H1 (cell line): Measurements from ENCODE around the gene FOXM1. TPM values are rescaled to one million over a fixed set of nuclear protein-coding genes. Genes with fewer than 3 reads are reported as not detected.

Source experiments
- CTCF ChIA-PET: fragments of 300-600 bp; sonication (Branson Sonifier 250); formaldehyde crosslinking; loops from one replicate; lab custom pipeline; 2021; ENCODE audit not compliant: partially characterized antibody; lab: Charles Lee
- POLR2A ChIA-PET: fragments of 300-600 bp; sonication (Branson Sonifier 250); formaldehyde crosslinking; loops from one replicate; lab custom pipeline; 2021; ENCODE audit warnings: inconsistent platforms; ENCODE audit not compliant: partially characterized antibody; lab: Charles Lee
- DNase-seq, 2 experiments: peaks; one replicate each; pipeline versions ENCODE4 v3.0.0 to v3.0.0-alpha.2; 2010 to 2022; ENCODE audit warnings: low spot score in 2 of 2, low read depth in 1 of 2, mixed read lengths in 1 of 2
- FAIRE-seq: peaks from 2 replicates; lab custom pipeline; 2011; peaks lifted over from hg19 to GRCh38; lab: Jason Lieb, UNC
- H2AFZ ChIP-seq: 2 replicates; pipeline ENCODE4 v1.8.1; 2012; ENCODE audit warnings: low read length, inconsistent platforms
- H2AK5ac ChIP-seq: 2 replicates; pipeline ENCODE4 v1.6.1; 2013; ENCODE audit warnings: low read depth, low read length
- H2BK120ac ChIP-seq: replicated peaks from 2 replicates; pipeline ENCODE3; 2013; ENCODE audit warnings: low read depth, low read length, inconsistent platforms
- H2BK12ac ChIP-seq: 2 replicates; pipeline ENCODE4 v1.6.1; 2013; ENCODE audit warnings: low read depth, low read length
- H2BK15ac ChIP-seq: 2 replicates; pipeline ENCODE4 v1.6.1; 2013; ENCODE audit warnings: low read length
- H2BK20ac ChIP-seq: 2 replicates; pipeline ENCODE4 v1.6.1; 2013; ENCODE audit warnings: low read length
- H2BK5ac ChIP-seq: 2 replicates; pipeline ENCODE4 v1.6.1; 2013; ENCODE audit warnings: low read depth, low read length
- H3K14ac ChIP-seq: 2 replicates; pipeline ENCODE4 v1.6.1; 2013; ENCODE audit warnings: inconsistent platforms; ENCODE audit not compliant: insufficient read length
- H3K18ac ChIP-seq: 2 replicates; pipeline ENCODE4 v1.6.1; 2013; ENCODE audit warnings: low read length; ENCODE audit errors: extremely low read depth
- H3K23ac ChIP-seq: 2 replicates; pipeline ENCODE4 v1.6.1; 2013; ENCODE audit warnings: inconsistent platforms; ENCODE audit not compliant: insufficient read length
- H3K23me2 ChIP-seq: 2 replicates; pipeline ENCODE4 v1.6.1; 2013; ENCODE audit warnings: low read depth, low read length
- H3K27ac ChIP-seq: 2 replicates; pipeline ENCODE4 v1.6.1; 2011; ENCODE audit warnings: low read depth, low read length, inconsistent platforms
- H3K27me3 ChIP-seq, 4 experiments: replicated peaks in 1 of 4; 1 replicate in 1 of 4; 2 replicates in 3 of 4; pipeline versions ENCODE4 v1.6.1 to v1.8.1; 2011 to 2013; ENCODE audit warnings: low read length in 3 of 4, mild to moderate bottlenecking in 3 of 4, inconsistent platforms in 2 of 4, mixed read lengths in 2 of 4, moderate library complexity in 1 of 4; ENCODE audit not compliant: control insufficient read depth in 3 of 4, insufficient read depth in 3 of 4; ENCODE audit errors: extremely low read depth in 1 of 4
- H3K36me3 ChIP-seq, 4 experiments: 2 replicates each; pipeline versions ENCODE4 v1.6.1 to v1.8.1; 2011 to 2013; ENCODE audit warnings: mild to moderate bottlenecking in 4 of 4, low read length in 3 of 4, moderate library complexity in 2 of 4, control low read depth in 1 of 4, inconsistent platforms in 1 of 4; ENCODE audit not compliant: insufficient read depth in 4 of 4, control insufficient read depth in 2 of 4
- H3K4ac ChIP-seq: replicated peaks from 2 replicates; pipeline ENCODE3; 2013; ENCODE audit warnings: low read length, low read depth, mixed read lengths, inconsistent platforms; ENCODE audit not compliant: insufficient read length
- H3K4me1 ChIP-seq, 4 experiments: replicated peaks in 1 of 4; 1 replicate in 1 of 4; 2 replicates in 3 of 4; pipeline versions ENCODE4 v1.6.1 to v1.8.1; 2011 to 2013; ENCODE audit warnings: low read length in 3 of 4, inconsistent platforms in 2 of 4, mixed read lengths in 1 of 4; ENCODE audit not compliant: insufficient read depth in 4 of 4, control insufficient read depth in 3 of 4
- H3K4me2 ChIP-seq, 2 experiments: 2 replicates each; pipeline versions ENCODE4 v1.6.1 to v1.8.1; 2011 to 2013; ENCODE audit warnings: low read depth in 2 of 2, low read length in 2 of 2, control low read depth in 1 of 2, inconsistent platforms in 1 of 2, mild to moderate bottlenecking in 1 of 2; ENCODE audit not compliant: insufficient read depth in 1 of 2
- H3K4me3 ChIP-seq, 4 experiments: fragments of 200-600, 300-600 bp in 1 of 4; sonication (generic), shearing (Covaris generic), sonication (Bioruptor Twin) in 1 of 4; 2 replicates each; pipeline versions ENCODE4 v1.5.1 to v1.8.1; 2011 to 2016; ENCODE audit warnings: low read length in 4 of 4, low read depth in 3 of 4, control low read depth in 2 of 4, inconsistent platforms in 2 of 4, mild to moderate bottlenecking in 2 of 4, mixed read lengths in 1 of 4, moderate library complexity in 1 of 4; ENCODE audit not compliant: insufficient read depth in 2 of 4; ENCODE audit errors: extremely low read depth in 1 of 4
- H3K56ac ChIP-seq: replicated peaks from 2 replicates; pipeline ENCODE3; 2013; ENCODE audit warnings: low read depth, mild to moderate bottlenecking, mixed read lengths, low read length, inconsistent platforms; ENCODE audit not compliant: insufficient read length
- H3K79me1 ChIP-seq: 2 replicates; pipeline ENCODE4 v1.6.1; 2013; ENCODE audit warnings: low read depth, low read length, control low read depth
- H3K79me2 ChIP-seq, 2 experiments: 2 replicates each; pipeline versions ENCODE4 v1.6.1 to v1.8.1; 2012 to 2013; ENCODE audit warnings: low read length in 2 of 2, mild to moderate bottlenecking in 2 of 2, inconsistent platforms in 1 of 2; ENCODE audit not compliant: insufficient read depth in 2 of 2, control insufficient read depth in 1 of 2
- H3K9ac ChIP-seq, 4 experiments: replicated peaks in 1 of 4; 1 replicate in 1 of 4; 2 replicates in 3 of 4; pipeline versions ENCODE4 v1.6.1 to v1.8.1; 2011 to 2013; ENCODE audit warnings: low read depth in 3 of 4, low read length in 3 of 4, control low read depth in 2 of 4, mild to moderate bottlenecking in 2 of 4, moderate library complexity in 2 of 4, inconsistent platforms in 1 of 4; ENCODE audit errors: extremely low read depth in 1 of 4
- H3K9me3 ChIP-seq, 2 experiments: 2 replicates each; pipeline versions ENCODE4 v1.6.1 to v1.8.1; 2012 to 2013; ENCODE audit warnings: mild to moderate bottlenecking in 2 of 2, moderate library complexity in 2 of 2, control low read depth in 1 of 2, inconsistent platforms in 1 of 2, low read depth in 1 of 2, low read length in 1 of 2, mixed read lengths in 1 of 2; ENCODE audit not compliant: insufficient read depth in 2 of 2
- H4K20me1 ChIP-seq, 2 experiments: replicated peaks in 1 of 2; 2 replicates each; pipeline versions ENCODE3 to v1.8.1; 2011 to 2013; ENCODE audit warnings: inconsistent platforms in 2 of 2, low read length in 2 of 2, mild to moderate bottlenecking in 1 of 2; ENCODE audit not compliant: insufficient read depth in 2 of 2, control insufficient read depth in 1 of 2
- H4K5ac ChIP-seq: 2 replicates; pipeline ENCODE4 v1.6.1; 2013; ENCODE audit warnings: low read length, low read depth, mixed read lengths, inconsistent platforms; ENCODE audit not compliant: insufficient read length
- H4K8ac ChIP-seq: 2 replicates; pipeline ENCODE4 v1.8.0; 2013; ENCODE audit warnings: mild to moderate bottlenecking, moderate library complexity, low read length, inconsistent platforms; ENCODE audit not compliant: insufficient read depth; ENCODE audit errors: extremely low read depth
- H4K91ac ChIP-seq: replicated peaks from 2 replicates; pipeline ENCODE3; 2013; ENCODE audit warnings: low read length, mixed read lengths, inconsistent platforms; ENCODE audit not compliant: insufficient read length
- PHF8 ChIP-seq: fragments of 200-600 bp; sonication (generic); conservative IDR thresholded peaks from 2 replicates; pipeline ENCODE4 v1.7.1; 2012; ENCODE audit warnings: low read depth, mild to moderate bottlenecking, inconsistent platforms, low read length, moderate library complexity
- POLR2A ChIP-seq, 2 experiments: IDR thresholded peaks; 1 replicate in 1 of 2; 2 replicates in 1 of 2; pipeline ENCODE4 v1.6.1; 2011; ENCODE audit warnings: low read depth in 2 of 2, low read length in 2 of 2, mild to moderate bottlenecking in 2 of 2; ENCODE audit errors: control extremely low read depth in 1 of 2
- TAF1 ChIP-seq: IDR thresholded peaks from 2 replicates; pipeline ENCODE4 v1.6.1; 2011; ENCODE audit warnings: mild to moderate bottlenecking, low read depth, low read length
- YY1 ChIP-seq: IDR thresholded peaks from 2 replicates; pipeline ENCODE4 v1.6.1; 2011; ENCODE audit warnings: low read depth, mild to moderate bottlenecking, low read length
- WGBS, 2 experiments: shearing (Covaris generic) in 1 of 2; methylation state at CpG; one replicate each; pipeline versions ENCODE4 v1.1.6 to v1.1.7; 2013 to 2015; ENCODE audit warnings: low lambda C conversion rate in 2 of 2, mixed read lengths in 2 of 2, inconsistent platforms in 1 of 2, low coverage in 1 of 2, missing lambda C conversion rate in 1 of 2; ENCODE audit not compliant: insufficient replicate concordance in 2 of 2, insufficient coverage in 1 of 2, insufficient read length in 1 of 2; ENCODE audit errors: extremely low coverage in 1 of 2, missing lambda C conversion rate in 1 of 2; 5-methylcytosine and 5-hydroxymethylcytosine counted together
- long read RNA-seq, 2 experiments: library from RNA in 1 of 2; library from capped mRNA in 1 of 2; stranded (forward); transcript quantifications; one replicate each; pipeline ENCODE4 v2.0.0, GENCODE V29; 2021; ENCODE audit warnings: inconsistent platforms in 1 of 2
- polyA minus RNA-seq, 3 experiments: library from RNA; depleted of rRNA, polyadenylated mRNA; stranded (reverse); fragments of >200 nt; gene quantifications; 1 replicate in 2 of 3; 2 replicates in 1 of 3; pipeline ENCODE4 v1.2.3, GENCODE V29; 2011
- polyA plus RNA-seq, 7 experiments: library from polyadenylated mRNA; depleted of rRNA in 3 of 7; stranded (reverse) in 5 of 7; unstranded in 2 of 7; fragments of >200 nt in 5 of 7; fragments of 200-250 nt in 2 of 7; gene quantifications; 1 replicate in 5 of 7; 2 replicates in 1 of 7; 4 replicates in 1 of 7; pipeline versions ENCODE4 v1.2.1 to v1.2.3, GENCODE V29; 2011 to 2013; ENCODE audit warnings: missing spikeins in 2 of 7, mixed read lengths in 2 of 7
- total RNA-seq: library from RNA; stranded (reverse); fragmentation: NEBNext Ultra II Directional; extraction: Animal tissue kit (Norgen Biotek cat#: 25700); gene quantifications from 2 replicates; pipeline ENCODE4 v1.2.1, GENCODE V29; 2021

The FOXM1 gene, protein sequence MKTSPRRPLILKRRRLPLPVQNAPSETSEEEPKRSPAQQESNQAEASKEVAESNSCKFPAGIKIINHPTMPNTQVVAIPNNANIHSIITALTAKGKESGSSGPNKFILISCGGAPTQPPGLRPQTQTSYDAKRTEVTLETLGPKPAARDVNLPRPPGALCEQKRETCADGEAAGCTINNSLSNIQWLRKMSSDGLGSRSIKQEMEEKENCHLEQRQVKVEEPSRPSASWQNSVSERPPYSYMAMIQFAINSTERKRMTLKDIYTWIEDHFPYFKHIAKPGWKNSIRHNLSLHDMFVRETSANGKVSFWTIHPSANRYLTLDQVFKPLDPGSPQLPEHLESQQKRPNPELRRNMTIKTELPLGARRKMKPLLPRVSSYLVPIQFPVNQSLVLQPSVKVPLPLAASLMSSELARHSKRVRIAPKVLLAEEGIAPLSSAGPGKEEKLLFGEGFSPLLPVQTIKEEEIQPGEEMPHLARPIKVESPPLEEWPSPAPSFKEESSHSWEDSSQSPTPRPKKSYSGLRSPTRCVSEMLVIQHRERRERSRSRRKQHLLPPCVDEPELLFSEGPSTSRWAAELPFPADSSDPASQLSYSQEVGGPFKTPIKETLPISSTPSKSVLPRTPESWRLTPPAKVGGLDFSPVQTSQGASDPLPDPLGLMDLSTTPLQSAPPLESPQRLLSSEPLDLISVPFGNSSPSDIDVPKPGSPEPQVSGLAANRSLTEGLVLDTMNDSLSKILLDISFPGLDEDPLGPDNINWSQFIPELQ
- total RNA-seq = 118 and 121 TPM in 2 replicates
- 58.1 and 83.5 TPM in 2 replicates for polyA plus RNA-seq (2011; rRNA removed)
- polyA plus RNA-seq (2011; cell fraction: cytosol; rRNA removed) = 39.6 TPM
- 69.2 TPM for polyA plus RNA-seq (2011; cell fraction: nucleus; rRNA removed)
- polyA plus RNA-seq (2012, experiment 1 of 2) = 87.5 to 101 TPM (median 96.4 TPM) in 4 replicates
- 104 TPM for polyA plus RNA-seq (2012, experiment 2 of 2)
- 81.5 TPM for polyA plus RNA-seq (2013, experiment 1 of 2)
- 79.4 TPM for polyA plus RNA-seq (2013, experiment 2 of 2)
- 53.5 and 68.9 TPM in 2 replicates for polyA minus RNA-seq (2011; rRNA and poly(A)+ RNA removed)
- 75.2 TPM for polyA minus RNA-seq (2011; cell fraction: cytosol; rRNA and poly(A)+ RNA removed)
- polyA minus RNA-seq (2011; cell fraction: nucleus; rRNA and poly(A)+ RNA removed) = 39.8 TPM
- long read RNA-seq, experiment 1, transcript FOXM1-203 (8 exons, 3,370 nt) = major isoform, 12 of 117 reads
- long read RNA-seq, experiment 1, partial matches to known transcripts = 25 of 117 reads
- long read RNA-seq, experiment 1, other reads (novel, unspliced or antisense) = 75 of 117 reads
- long read RNA-seq, experiment 2, partial matches to known transcripts = 0 of 3 reads
- long read RNA-seq, experiment 2, other reads (novel, unspliced or antisense) = 3 of 3 reads

DNA sequence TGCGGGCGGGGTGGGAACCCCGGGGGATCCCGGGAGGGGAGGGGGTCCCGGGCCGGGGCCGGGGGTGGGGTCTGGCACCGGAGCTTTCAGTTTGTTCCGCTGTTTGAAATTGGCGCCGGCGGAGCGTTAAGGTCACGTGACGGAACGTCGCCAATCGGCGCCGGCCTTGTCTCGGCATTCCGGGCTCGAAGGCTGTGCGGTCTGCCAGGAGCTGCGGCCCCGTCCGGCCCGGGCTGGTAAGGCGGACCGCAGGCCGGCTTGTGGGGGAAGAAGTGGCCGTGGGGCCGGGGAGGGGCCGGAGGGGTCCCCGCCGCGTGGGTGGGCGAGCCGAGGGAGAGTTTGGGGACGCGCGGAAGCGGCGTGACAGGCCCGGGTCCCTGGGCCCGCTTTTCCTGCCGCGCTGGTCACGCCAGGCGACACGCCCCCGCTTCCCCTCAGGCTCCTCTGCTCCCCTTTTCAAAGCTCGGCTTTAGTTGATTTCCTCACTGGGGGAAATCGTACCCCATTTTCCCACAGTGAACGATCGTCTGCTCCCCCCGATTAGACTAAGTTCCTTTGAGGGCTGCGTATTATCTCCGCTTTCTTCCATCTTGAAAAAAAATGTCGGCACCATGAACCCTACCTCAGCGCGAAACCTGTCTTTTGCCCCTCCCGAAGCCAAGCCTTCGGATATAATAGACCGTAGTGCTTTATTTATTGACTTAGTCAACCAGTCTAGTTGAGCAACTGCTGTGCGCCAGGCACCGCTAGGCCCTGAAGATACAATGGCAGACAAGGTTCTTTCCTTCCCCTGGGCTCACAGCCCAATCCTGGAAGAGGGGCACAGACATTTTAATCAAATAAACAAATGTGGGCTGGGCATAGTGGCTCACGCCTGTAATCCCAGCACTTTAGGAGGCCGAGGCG, at the start of gene FOXM1, which contains the start of gene RHNO1:
TSS of gene FOXM1 (minus strand) at position 128 of the 906 bp plus-strand sequence. CDS start 2,696 bp downstream, outside the sequence.
TSS of gene RHNO1 (plus strand) at position 177 of the 906 bp plus-strand sequence. CDS start 8,144 bp downstream, outside the sequence.
- Histone ChIP-seq H2BK5ac (peak within 1 kb of the TSS; percentile 93), H3K18ac (peak within 1 kb of the TSS; percentile 78), H4K20me1 (no peaks in the 10 kb centered on the region), H4K5ac (peak within 1 kb of the TSS; percentile 89), H2BK20ac (no peak within 1 kb of the TSS), H3K14ac (no peak within 1 kb of the TSS), H4K8ac (peak within 1 kb of the TSS; percentile 80; the same call in 1 of the 2 replicates), H3K36me3 (peaks cover 0 to 33% (median 14%) of the 10 kb centered on the region in 4 experiments; a peak in 6 of 8 replicates), H3K9ac (peak within 1 kb of the TSS; percentile 94 to 95 (median 94)), H3K9me3 (no peaks in the 10 kb centered on the region), H3K4me1 (peaks cover 0 to 4% (median 3%) of the 10 kb centered on the region in 4 experiments; a peak in 4 of 7 replicates), H3K27ac (peak within 1 kb of the TSS; percentile 86), H3K79me2 (peaks cover 3 to 67% of the 10 kb centered on the region in 2 experiments; a peak in 3 of 4 replicates), H3K4me3 (peak within 1 kb of the TSS; percentile 92 to 100 (median 98)), H2BK12ac (0 out of 2 replicates have a peak within 1 kb of the TSS, but pooled peaks have one; percentile 60), H4K91ac (peak within 1 kb of the TSS; percentile 65), H3K4me2 (peak within 1 kb of the TSS; percentile 75 to 86), H2BK120ac (peak within 1 kb of the TSS; percentile 56), H3K4ac (peak within 1 kb of the TSS; percentile 91), H3K56ac (peak within 1 kb of the TSS; percentile 84), H2AK5ac (no peak within 1 kb of the TSS), H3K79me1 (peaks cover 5% of the 10 kb centered on the region), H3K27me3 (no peaks in the 10 kb centered on the region), H2BK15ac (0 out of 2 replicates have a peak within 1 kb of the TSS, but pooled peaks have one; percentile 29), H3K23ac (no peak within 1 kb of the TSS), H3K23me2 (peaks cover 7% of the 10 kb centered on the region), H2AFZ (peak within 1 kb of the TSS; percentile 72)
- ChIA-PET POLR2A (interaction anchor here (0.6 to 4.1 kb wide), 21 partner anchors 8 to 173 kb away, joined by 3 to 31 read pairs (median 3); partner anchors contain the start of genes TEX52 and TULP3), CTCF (interaction anchor here (0.9 to 4.7 kb wide), 11 partner anchors 10 to 157 kb away, joined by 3 to 33 read pairs (median 5); no protein-coding TSS in a partner anchor)
- peak; percentile 74 to 94 for DNase-seq
- no peak for FAIRE-seq
- 5% methylated on average over 22 of the region's 70 CpGs; no CpG with 5 or more reads in 1 of the 2 experiments for WGBS, 2 experiments
- TF ChIP-seq YY1 (peak; percentile 87), POLR2A (IDR thresholded peaks at IDR 0.05; ENCODE audit: control extremely low read depth in 1 of 2, low read depth in 2 of 2, low read length in 2 of 2) (peak in 1 of 2 experiments; percentile 81; a peak in 2 of 3 replicates), TAF1 (peak; percentile 93), PHF8 (peak; percentile 80; the same call in 1 of the 2 replicates)
